GM12878 (cell line): ENCODE results near the gene NFIL3. TPM values are rescaled to one million over a fixed set of nuclear protein-coding genes. Genes with fewer than 3 reads are reported as not detected.

Experiments
- BCL3 ChIP-seq: IDR thresholded peaks from 2 replicates; pipeline ENCODE4 v1.6.1; 2011; ENCODE audit warnings: borderline replicate concordance, low read depth, mild to moderate bottlenecking, moderate library complexity, low read length; ENCODE audit not compliant: insufficient read depth, poor library complexity, severe bottlenecking
- BRCA1 ChIP-seq: IDR thresholded peaks from 2 replicates; pipeline ENCODE4 v1.6.1; 2011; ENCODE audit warnings: low read depth, low read length, improper control_type of control experiment
- CBX5 ChIP-seq: sonication (generic); IDR thresholded peaks from 2 replicates; pipeline ENCODE4 v1.6.1; 2016; ENCODE audit warnings: low read depth, moderate library complexity, mild to moderate bottlenecking, inconsistent platforms
- EGR1 ChIP-seq, 2 experiments: IDR thresholded peaks; 1 replicate in 1 of 2; 2 replicates in 1 of 2; pipeline ENCODE4 v1.6.1; 2011 to 2012; ENCODE audit warnings: low read depth in 2 of 2, low read length in 2 of 2, borderline replicate concordance in 1 of 2, mild to moderate bottlenecking in 1 of 2, moderate library complexity in 1 of 2
- EZH2 ChIP-seq: IDR thresholded peaks from 2 replicates; pipeline ENCODE4 v1.6.1; 2012; ENCODE audit warnings: low read depth, mild to moderate bottlenecking, control low read depth, inconsistent platforms, low read length, borderline replicate concordance; ENCODE audit not compliant: control insufficient read depth
- FOS ChIP-seq: IDR thresholded peaks from 3 replicates; pipeline ENCODE4 v1.6.1; 2011; ENCODE audit warnings: borderline replicate concordance; ENCODE audit not compliant: insufficient read length; ENCODE audit errors: extremely low read depth
- HCFC1 ChIP-seq: fragments of 150-350 bp; IDR thresholded peaks from 2 replicates; pipeline ENCODE4 v1.6.1; 2014; ENCODE audit warnings: low read length
- IRF3 ChIP-seq: fragments of 450-650 bp; IDR thresholded peaks from 2 replicates; pipeline ENCODE4 v1.6.1; 2014; ENCODE audit warnings: mild to moderate bottlenecking
- KAT2A ChIP-seq: conservative IDR thresholded peaks from 2 replicates; pipeline ENCODE4 v1.6.1; 2011; ENCODE audit warnings: low read depth, low read length; ENCODE audit not compliant: control insufficient read depth
- MXI1 ChIP-seq: fragments of 150-350 bp; IDR thresholded peaks from 2 replicates; pipeline ENCODE4 v1.6.1; 2011; ENCODE audit warnings: low read depth, mild to moderate bottlenecking, inconsistent platforms, low read length, improper control_type of control experiment
- MYC ChIP-seq: IDR thresholded peaks from 2 replicates; pipeline ENCODE4 v1.6.1; 2011; ENCODE audit warnings: mild to moderate bottlenecking, low read length, moderate library complexity, inconsistent platforms; ENCODE audit not compliant: insufficient read depth, insufficient replicate concordance, insufficient read length, severe bottlenecking
- NFXL1 ChIP-seq: fragments of 450-650 bp; IDR thresholded peaks from 2 replicates; pipeline ENCODE4 v1.6.1; 2017; ENCODE audit warnings: antibody characterized with exemption, mild to moderate bottlenecking, borderline replicate concordance
- NFYA ChIP-seq: IDR thresholded peaks from 2 replicates; pipeline ENCODE4 v1.6.1; 2011; ENCODE audit warnings: low read depth, mild to moderate bottlenecking, low read length, improper control_type of control experiment, borderline replicate concordance
- NR2C1 ChIP-seq: fragments of 450-650 bp; IDR thresholded peaks from 2 replicates; pipeline ENCODE4 v1.6.1; 2017; ENCODE audit warnings: antibody characterized with exemption, mild to moderate bottlenecking, moderate library complexity
- POLR2AphosphoS2 ChIP-seq: IDR thresholded peaks from 2 replicates; pipeline ENCODE4 v1.6.1; 2011; ENCODE audit warnings: low read depth, mild to moderate bottlenecking, low read length, improper control_type of control experiment, moderate library complexity
- SMARCA5 ChIP-seq: fragments of 450-650 bp; IDR thresholded peaks from 2 replicates; pipeline ENCODE4 v1.6.1; 2017; ENCODE audit warnings: mild to moderate bottlenecking
- SPI1 ChIP-seq: IDR thresholded peaks from 2 replicates; pipeline ENCODE4 v1.6.1; 2011; ENCODE audit warnings: low read depth, mild to moderate bottlenecking, low read length, moderate library complexity, borderline replicate concordance; ENCODE audit not compliant: insufficient read depth
- SREBF2 ChIP-seq: IDR thresholded peaks from 2 replicates; pipeline ENCODE4 v1.6.1; 2012; ENCODE audit warnings: mild to moderate bottlenecking, low read length
- STAT1 ChIP-seq: fragments of 450-650 bp; conservative IDR thresholded peaks from 2 replicates; pipeline ENCODE4 v1.6.1; 2014; ENCODE audit warnings: antibody characterized with exemption, mild to moderate bottlenecking
- TCF3 ChIP-seq: IDR thresholded peaks from 2 replicates; pipeline ENCODE4 v1.6.1; 2012; ENCODE audit warnings: low read depth, mild to moderate bottlenecking, low read length, borderline replicate concordance; ENCODE audit not compliant: insufficient read depth
- ZNF207 ChIP-seq: fragments of 450-650 bp; IDR thresholded peaks from 2 replicates; pipeline ENCODE4 v1.6.1; 2014; ENCODE audit warnings: antibody characterized with exemption, mild to moderate bottlenecking, borderline replicate concordance
- ZNF687 ChIP-seq: fragments of 450-650 bp; IDR thresholded peaks from 2 replicates; pipeline ENCODE4 v1.6.1; 2017; ENCODE audit warnings: mild to moderate bottlenecking, moderate library complexity
- polyA plus RNA-seq, 11 experiments: library from polyadenylated mRNA; depleted of rRNA in 4 of 11; unstranded in 6 of 11; stranded (reverse) in 5 of 11; fragments of >200 nt; fragmentation: Nextera tagmentation in 4 of 11; fragmentation: Illumina TruSeq in 1 of 11; extraction: Ambion mirVana in 4 of 11; extraction: Trizol in 1 of 11; gene quantifications; 1 replicate in 1 of 11; 2 replicates in 10 of 11; pipeline versions ENCODE4 v1.2.1 to v1.2.3, GENCODE V29; 2011 to 2016; ENCODE audit warnings: inconsistent platforms in 2 of 11, missing spikeins in 2 of 11, low read depth in 1 of 11
- total RNA-seq, 4 experiments: library from RNA; depleted of rRNA in 3 of 4; stranded (reverse); fragments of >200 nt in 3 of 4; fragmentation: Illumina TruSeq in 1 of 4; extraction: Trizol in 1 of 4; gene quantifications; 2 replicates each; pipeline versions ENCODE4 v1.2.1 to v1.2.3, GENCODE V29; 2013 to 2021

NFIL3 gene
- total and polyA plus RNA-seq, 10 of the 15 experiments (the other 5 are each of a cell fraction or from before 2014, with no cell fraction given) = 0.18 to 1.0 (median 0.36) TPM; not detected in 3

- TF ChIP-seq SPI1 (no peak), NFYA (no peak), MYC (peak; percentile 40), BCL3 (no peak), NFXL1 (no peak), NR2C1 (no peak; the same call in 1 of the 2 replicates), HCFC1 (peak; percentile 36; the same call in 1 of the 2 replicates), TCF3 (0 out of 2 replicates have a peak, but pooled peaks have one; percentile 64), CBX5 (no peak), ZNF687 (peak; percentile 55; the same call in 1 of the 2 replicates), FOS (no peak), BRCA1 (no peak), SMARCA5 (peak; percentile 71; the same call in 1 of the 2 replicates), KAT2A (no peak), ZNF207 (0 out of 2 replicates have a peak, but pooled peaks have one; percentile 69), EZH2 (no peak), MXI1 (0 out of 2 replicates have a peak, but pooled peaks have one; percentile 63), STAT1 (no peak), POLR2AphosphoS2 (0 out of 2 replicates have a peak, but pooled peaks have one; percentile 37), IRF3 (no peak), SREBF2 (no peak), EGR1 (IDR thresholded peaks at IDR 0.05; ENCODE audit: borderline replicate concordance in 1 of 2, low read depth in 2 of 2, low read length in 2 of 2) (peak in 1 of 2 experiments; percentile 98; a peak in 2 of 3 replicates)
These were observed 62.2 kb downstream of the NFIL3 start, which contains the start of gene AUH (continued) for GRCh38 chr9:91361291-91362050.
